WTC11 (cell line): Measurements from ENCODE around the gene TOR1AIP2. TPM values are rescaled to one million over a fixed set of nuclear protein-coding genes. Genes with fewer than 3 reads are reported as not detected.

Experiments
- ATAC-seq: fragments of 200-7000 bp; cut with Tn5 transposase; 2 replicates; pipeline ENCODE4 v1.10.0; 2021; ENCODE audit warnings: mild to moderate bottlenecking, moderate library complexity
- CTCF ChIA-PET: fragments of 300-600 bp; sonication (Branson Sonifier 250); formaldehyde crosslinking; loops from one replicate; lab custom pipeline; 2021; ENCODE audit warnings: antibody characterized with exemption; lab: Charles Lee
- POLR2A ChIA-PET: fragments of 350-600 bp; sonication (Branson Sonifier 250); formaldehyde crosslinking; loops from one replicate; lab custom pipeline; 2021; ENCODE audit warnings: antibody characterized with exemption; lab: Charles Lee
- DNase-seq: peaks from one replicate; pipeline ENCODE4 v3.0.0; 2021; ENCODE audit warnings: low spot score
- H3K27ac Mint-ChIP-seq: 2 replicates; pipeline ENCODE4 v1.8.0; 2021; ENCODE audit warnings: mixed read lengths
- H3K27me3 Mint-ChIP-seq: 2 replicates; pipeline ENCODE4 v1.8.0; 2021; ENCODE audit warnings: low read depth, mild to moderate bottlenecking, moderate library complexity, mixed read lengths
- H3K36me3 Mint-ChIP-seq: 2 replicates; pipeline ENCODE4 v1.8.0; 2021; ENCODE audit warnings: mixed read lengths
- H3K4me1 Mint-ChIP-seq: 2 replicates; pipeline ENCODE4 v1.8.0; 2022; ENCODE audit warnings: mixed read lengths
- H3K4me3 Mint-ChIP-seq: 2 replicates; pipeline ENCODE4 v1.8.0; 2021; ENCODE audit warnings: mild to moderate bottlenecking, moderate library complexity, mixed read lengths
- H3K9me3 Mint-ChIP-seq: 2 replicates; pipeline ENCODE4 v1.8.0; 2021; ENCODE audit warnings: mixed read lengths
- AFF4 ChIP-seq: sonication (generic); formaldehyde crosslinking; IDR thresholded peaks from 2 replicates; pipeline ENCODE4 v1.8.1; 2023; ENCODE audit warnings: mild to moderate bottlenecking, missing genetic modification reagents, borderline replicate concordance
- ATF1 ChIP-seq: sonication (generic); formaldehyde crosslinking; IDR thresholded peaks from 2 replicates; pipeline ENCODE4 v1.8.1; 2023; ENCODE audit warnings: mild to moderate bottlenecking, moderate library complexity, missing genetic modification reagents
- CREM ChIP-seq: sonication (generic); formaldehyde crosslinking; IDR thresholded peaks from 2 replicates; pipeline ENCODE4 v1.8.1; 2022; ENCODE audit warnings: mild to moderate bottlenecking, missing genetic modification reagents, moderate library complexity
- CTCF ChIP-seq: fragments of 200-600 bp; IDR thresholded peaks from 2 replicates; pipeline ENCODE4 v1.8.0; 2022; ENCODE audit warnings: antibody characterized with exemption
- ESRRA ChIP-seq: sonication (generic); formaldehyde crosslinking; IDR thresholded peaks from 2 replicates; pipeline ENCODE4 v1.8.1; 2022; ENCODE audit warnings: mild to moderate bottlenecking, missing genetic modification reagents, borderline replicate concordance
- FOXP4 ChIP-seq: sonication (generic); formaldehyde crosslinking; IDR thresholded peaks from 2 replicates; pipeline ENCODE4 v1.8.0; 2022; ENCODE audit warnings: mild to moderate bottlenecking, missing genetic modification reagents
- HMGXB4 ChIP-seq: sonication (generic); formaldehyde crosslinking; IDR thresholded peaks from 2 replicates; pipeline ENCODE4 v1.8.1; 2023; ENCODE audit warnings: mild to moderate bottlenecking, moderate library complexity, missing genetic modification reagents
- JUN ChIP-seq: sonication (generic); formaldehyde crosslinking; IDR thresholded peaks from 2 replicates; pipeline ENCODE4 v1.8.0; 2023; ENCODE audit warnings: mild to moderate bottlenecking, missing genetic modification reagents
- MAX ChIP-seq: sonication (generic); formaldehyde crosslinking; IDR thresholded peaks from 2 replicates; pipeline ENCODE4 v1.8.0; 2022; ENCODE audit warnings: mild to moderate bottlenecking, missing genetic modification reagents
- NFE2L1 ChIP-seq: sonication (generic); formaldehyde crosslinking; IDR thresholded peaks from 2 replicates; pipeline ENCODE4 v1.8.1; 2023; ENCODE audit warnings: missing genetic modification reagents
- ZNF232 ChIP-seq: sonication (generic); formaldehyde crosslinking; IDR thresholded peaks from 2 replicates; pipeline ENCODE4 v1.8.0; 2022; ENCODE audit warnings: mild to moderate bottlenecking, missing genetic modification reagents
- total RNA-seq: library from RNA; stranded (reverse); gene quantifications from 3 replicates; pipeline ENCODE4 v1.2.3, GENCODE V29; 2021

The TOR1AIP2 gene
- total RNA-seq, 1 experiment from 2014 or later, result 57.2 TPM

- peak; percentile 59 for ATAC-seq
These were observed 5.6 kb upstream of the TOR1AIP2 start for GRCh38 chr1:179883040-179883744.

GRCh38 chr1:179882253-179883039 is 4.8 kb upstream of the TOR1AIP2 start, which contains the start of gene TOR1AIP1:
Gene TOR1AIP1, plus strand, starts transcription at chr1:179882285. Its CDS starts 218 bp downstream, at chr1:179882503.
- H3K27me3 Mint-ChIP-seq, result no peaks in the 10 kb centered on the region
- peak within 1 kb of the TSS; percentile 100 for H3K27ac Mint-ChIP-seq
- peak; percentile 79 for ATAC-seq
- peak within 1 kb of the TSS; percentile 96 for H3K4me3 Mint-ChIP-seq
- H3K36me3 Mint-ChIP-seq, result peaks cover 7% of the 10 kb centered on the region
- H3K9me3 Mint-ChIP-seq, result no peaks in the 10 kb centered on the region
- peak; percentile 97 for DNase-seq
- H3K4me1 Mint-ChIP-seq, result peaks cover 28% of the 10 kb centered on the region
- ChIA-PET POLR2A (interaction anchor here (0.5 to 1.8 kb wide), 9 partner anchors 12 to 620 kb away, joined by 3 to 11 read pairs (median 4); partner anchors contain the start of genes CEP350 and QSOX1), CTCF (interaction anchor here (0.6 to 2.5 kb wide), 8 partner anchors 14 to 591 kb away, joined by 3 to 14 read pairs (median 6); no protein-coding TSS in a partner anchor)
- TF ChIP-seq ZNF232 (CRISPR knock-in tag), result peak; percentile 87
- TF ChIP-seq ESRRA (CRISPR knock-in tag), result no peak
- TF ChIP-seq HMGXB4 (CRISPR knock-in tag), result peak; percentile 93
- peak; percentile 55 for TF ChIP-seq FOXP4 (CRISPR knock-in tag)
- TF ChIP-seq ATF1 (CRISPR knock-in tag), result 0 out of 2 replicates have a peak, but pooled peaks have one; percentile 35
- peak; percentile 93 for TF ChIP-seq CREM (CRISPR knock-in tag)
- 0 out of 2 replicates have a peak, but pooled peaks have one; percentile 40 for TF ChIP-seq NFE2L1

More at GRCh38 chr1:179883040-179883744, 5.6 kb upstream of the TOR1AIP2 start:
- ChIA-PET POLR2A (interaction anchor here (0.7 to 1.8 kb wide), 8 partner anchors 13 to 619 kb away, joined by 3 to 11 read pairs (median 4); partner anchors contain the start of genes CEP350 and QSOX1), CTCF (interaction anchor here (0.6 to 2.5 kb wide), 8 partner anchors 14 to 298 kb away, joined by 3 to 14 read pairs (median 6); no protein-coding TSS in a partner anchor)
- Mint-ChIP-seq H3K36me3 (peaks cover 7% of the 10 kb centered on the region), H3K4me3 (peak overlapping the region; percentile 96), H3K27me3 (no peaks in the 10 kb centered on the region), H3K27ac (peak overlapping the region; percentile 100), H3K4me1 (peaks cover 23% of the 10 kb centered on the region), H3K9me3 (no peaks in the 10 kb centered on the region)
- no peak for DNase-seq
- no peak for TF ChIP-seq MAX (CRISPR knock-in tag)
- TF ChIP-seq CTCF, result no peak
- TF ChIP-seq AFF4 (CRISPR knock-in tag), result 0 out of 2 replicates have a peak, but pooled peaks have one; percentile 62
- 0 out of 2 replicates have a peak, but pooled peaks have one; percentile 18 for TF ChIP-seq JUN (CRISPR knock-in tag)
